Measurements from ENCODE around the gene EIF4G2. TPM values are rescaled to one million over a fixed set of nuclear protein-coding genes. Genes with fewer than 3 reads are reported as not detected.

The EIF4G2 gene
- total RNA-seq, 1 experiment from 2014 or later = 999 TPM

DNA sequence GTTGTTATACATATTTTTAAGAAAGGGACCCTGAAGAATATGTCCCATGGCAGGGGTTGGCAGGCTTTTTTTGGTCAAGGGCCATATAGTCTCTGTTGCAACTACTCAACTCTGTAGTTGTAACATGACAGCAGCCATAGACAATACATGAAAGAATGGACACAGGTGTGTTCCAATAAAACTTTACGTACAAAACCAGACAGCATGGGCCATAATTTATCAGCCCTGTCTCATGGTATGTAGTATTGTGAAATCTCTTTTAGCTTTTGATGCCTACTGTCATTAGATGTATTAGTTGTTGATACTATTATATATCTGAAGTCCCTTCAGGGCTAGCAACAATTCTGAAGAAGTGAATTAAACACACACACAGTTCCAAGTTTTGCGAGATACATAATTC is 46.6 kb upstream of the EIF4G2 start:
- no peak overlapping the region for H3K27ac ChIP-seq (ENCODE audit: low read length)
- no peak overlapping the region for H3K9ac ChIP-seq (ENCODE audit: low read length)
- H3K9me3 ChIP-seq (ENCODE audit: low read length) = no peaks in the 10 kb centered on the region
- no peak for DNase-seq
- peaks cover 72% of the 10 kb centered on the region for H3K79me2 ChIP-seq (ENCODE audit: low read length)
- no peaks in the 10 kb centered on the region for H3F3A ChIP-seq (ENCODE audit: low read length, unreplicated experiment)
- no peaks in the 10 kb centered on the region for H3K27me3 ChIP-seq (ENCODE audit: low read length)
- TF ChIP-seq EZH2 (IDR thresholded peaks at IDR 0.05; ENCODE audit: low read length, unreplicated experiment) (no peak), EZH2phosphoT487 (IDR thresholded peaks at IDR 0.05; ENCODE audit: borderline replicate concordance, low read length) (no peak)
- TF ChIP-seq, protein P1, sequence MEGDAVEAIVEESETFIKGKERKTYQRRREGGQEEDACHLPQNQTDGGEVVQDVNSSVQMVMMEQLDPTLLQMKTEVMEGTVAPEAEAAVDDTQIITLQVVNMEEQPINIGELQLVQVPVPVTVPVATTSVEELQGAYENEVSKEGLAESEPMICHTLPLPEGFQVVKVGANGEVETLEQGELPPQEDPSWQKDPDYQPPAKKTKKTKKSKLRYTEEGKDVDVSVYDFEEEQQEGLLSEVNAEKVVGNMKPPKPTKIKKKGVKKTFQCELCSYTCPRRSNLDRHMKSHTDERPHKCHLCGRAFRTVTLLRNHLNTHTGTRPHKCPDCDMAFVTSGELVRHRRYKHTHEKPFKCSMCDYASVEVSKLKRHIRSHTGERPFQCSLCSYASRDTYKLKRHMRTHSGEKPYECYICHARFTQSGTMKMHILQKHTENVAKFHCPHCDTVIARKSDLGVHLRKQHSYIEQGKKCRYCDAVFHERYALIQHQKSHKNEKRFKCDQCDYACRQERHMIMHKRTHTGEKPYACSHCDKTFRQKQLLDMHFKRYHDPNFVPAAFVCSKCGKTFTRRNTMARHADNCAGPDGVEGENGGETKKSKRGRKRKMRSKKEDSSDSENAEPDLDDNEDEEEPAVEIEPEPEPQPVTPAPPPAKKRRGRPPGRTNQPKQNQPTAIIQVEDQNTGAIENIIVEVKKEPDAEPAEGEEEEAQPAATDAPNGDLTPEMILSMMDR (conservative IDR thresholded peaks at IDR 0.05; ENCODE audit: low read depth, low read length) = no peak
- peaks cover 38% of the 10 kb centered on the region for H3K36me3 ChIP-seq (ENCODE audit: low read depth, low read length)
- ChIA-PET POLR2A (ENCODE audit: unreplicated experiment) (no interaction called here), CTCF (no interaction called here)
- intact Hi-C loops (cut with micrococcal nuclease) = loop anchor here (10.0 kb wide), 1 partner anchor 170 kb away; no protein-coding TSS in a partner anchor
- H3K4me3 ChIP-seq (ENCODE audit: low read length) = peak overlapping the region; percentile 76
- no peaks in the 10 kb centered on the region for H3K9me2 ChIP-seq (replicated peaks; ENCODE audit: low read length)
- BruUV-seq (replicated peaks) = no TSS peak
- H3K4me2 ChIP-seq (ENCODE audit: low read length) = peak overlapping the region; percentile 87
- no peak for ATAC-seq
- no peaks in the 10 kb centered on the region for H4K20me1 ChIP-seq (ENCODE audit: low read length)
- H2AFZ ChIP-seq (ENCODE audit: low read length) = no peak overlapping the region
- H3K4me1 ChIP-seq (ENCODE audit: insufficient read depth, low read length) = peaks cover 22% of the 10 kb centered on the region

- Histone ChIP-seq H3K4me1 (ENCODE audit: insufficient read depth, low read length) (peaks cover under 1% of the 10 kb centered on the region), H3K9me3 (ENCODE audit: low read length) (no peaks in the 10 kb centered on the region), H3K9me2 (replicated peaks; ENCODE audit: low read length) (no peaks in the 10 kb centered on the region), H4K20me1 (ENCODE audit: low read length) (no peaks in the 10 kb centered on the region), H3K4me2 (ENCODE audit: low read length) (no peak overlapping the region), H3K27me3 (ENCODE audit: low read length) (no peaks in the 10 kb centered on the region), H3K4me3 (ENCODE audit: low read length) (no peak overlapping the region), H3K79me2 (ENCODE audit: low read length) (peaks cover 5% of the 10 kb centered on the region; the same call in 1 of the 2 replicates), H3F3A (ENCODE audit: low read length, unreplicated experiment) (no peaks in the 10 kb centered on the region), H3K36me3 (ENCODE audit: low read depth, low read length) (peaks cover 9% of the 10 kb centered on the region; the same call in 1 of the 2 replicates), H3K27ac (ENCODE audit: low read length) (no peak overlapping the region), H3K9ac (ENCODE audit: low read length) (no peak overlapping the region), H2AFZ (ENCODE audit: low read length) (no peak overlapping the region)
- ChIA-PET POLR2A (ENCODE audit: unreplicated experiment) (interaction anchor here (0.8 to 2.1 kb wide), 2 partner anchors 29 to 39 kb away, joined by 4 to 11 read pairs; partner anchors contain the start of gene EIF4G2), CTCF (interaction anchor here (0.5 kb wide), 1 partner anchor 55 kb away, joined by 6 read pairs; no protein-coding TSS in a partner anchor)
- no TSS peak for BruUV-seq (replicated peaks)
- ATAC-seq (no peak), DNase-seq (no peak)
- TF ChIP-seq, protein P1 (conservative IDR thresholded peaks at IDR 0.05; ENCODE audit: low read depth, low read length) = no peak
- TF ChIP-seq EZH2phosphoT487 (IDR thresholded peaks at IDR 0.05; ENCODE audit: borderline replicate concordance, low read length) = no peak
- no peak for TF ChIP-seq EZH2 (IDR thresholded peaks at IDR 0.05; ENCODE audit: low read length, unreplicated experiment)
- intact Hi-C loops (cut with micrococcal nuclease) = loop anchor here (2.0 kb wide), 1 partner anchor 29 kb away; no protein-coding TSS in a partner anchor
Measured at GRCh38 chr11:10847960-10848860, 39.5 kb upstream of the EIF4G2 start.

Measured in PC-3 (cell line).